Gastroesophageal sphincter (tissue), 4 donors: ENCODE measurements around the gene SURF4. TPM values are rescaled to one million over a fixed set of nuclear protein-coding genes. Genes with fewer than 3 reads are reported as not detected.
A peak's percentile ranks its signal among the peaks of the same experiment; 100 is the strongest.

Experiments used
- ATAC-seq: fragments of 150-250 bp; one replicate; pipeline ENCODE4 v1.9.1; 2016; ENCODE audit warnings: mild to moderate bottlenecking, moderate library complexity
- H3K27ac ChIP-seq, 4 donors: fragments of 200-600 bp; sonication (generic) in 3 of 4; 1 replicate in 3 of 4; 2 replicates in 1 of 4; pipeline ENCODE4 v1.5.1; 2016 to 2019
- H3K27me3 ChIP-seq: fragments of 200-600 bp; sonication (generic); one replicate; pipeline ENCODE4 v1.5.1; 2019
- H3K36me3 ChIP-seq, 2 donors: fragments of 200-600 bp; sonication (generic); one replicate each; pipeline ENCODE4 v1.5.1; 2019; ENCODE audit warnings: control low read depth in 1 of 2
- H3K4me1 ChIP-seq, 3 donors: fragments of 200-600 bp; sonication (generic); 1 replicate in 2 of 3; 2 replicates in 1 of 3; pipeline ENCODE4 v1.5.1; 2016 to 2019; ENCODE audit warnings: control low read depth in 2 of 3
- H3K4me3 ChIP-seq, 2 donors: fragments of 200-600 bp; sonication (generic); one replicate each; pipeline ENCODE4 v1.5.1; 2019; ENCODE audit warnings: mild to moderate bottlenecking in 1 of 2, moderate library complexity in 1 of 2
- H3K9me3 ChIP-seq, 3 donors: fragments of 200-600 bp; sonication (generic); one replicate each; pipeline ENCODE4 v1.5.1; 2017 to 2019; ENCODE audit warnings: control low read depth in 2 of 3
- CTCF ChIP-seq, 4 experiments: fragments of 200-600 bp in 2 of 4; fragments of 450-650 bp in 2 of 4; sonication (generic) in 1 of 4; IDR thresholded peaks; one replicate each; pipeline ENCODE4 v1.5.1; 2017 to 2019; ENCODE audit warnings: antibody characterized with exemption in 4 of 4, mild to moderate bottlenecking in 2 of 4, moderate library complexity in 2 of 4
- EP300 ChIP-seq: sonication (generic); formaldehyde crosslinking; IDR thresholded peaks from one replicate; pipeline ENCODE4 v1.6.1; 2017; ENCODE audit warnings: antibody characterized with exemption, mild to moderate bottlenecking
- POLR2A ChIP-seq, 2 donors: fragments of 450-650 bp; IDR thresholded peaks; one replicate each; pipeline ENCODE4 v1.6.1; 2017; ENCODE audit warnings: antibody characterized with exemption in 2 of 2, mild to moderate bottlenecking in 2 of 2, moderate library complexity in 1 of 2
- POLR2AphosphoS5 ChIP-seq: sonication (generic); formaldehyde crosslinking; IDR thresholded peaks from one replicate; pipeline ENCODE4 v1.6.1; 2017; ENCODE audit warnings: antibody characterized with exemption
- WGBS, 2 donors: methylation state at CpG; one replicate each; pipeline ENCODE4 v1.1.5; 2018; ENCODE audit warnings: low coverage in 1 of 2; 5-methylcytosine and 5-hydroxymethylcytosine counted together
- total RNA-seq, 4 donors: library from RNA; depleted of rRNA; stranded (reverse); fragments of >200 nt; gene quantifications; one replicate each; pipeline ENCODE4 v1.1.0, GENCODE V29; 2016

The SURF4 gene
- total RNA-seq, 4 donors from 2014 or later: 78.1 to 139 (median 108) TPM

GRCh38 chr9:133352635-133353340 lies 23.1 kb downstream of the SURF4 start:
- peaks cover 0 to 57% of the 10 kb centered on the region in 2 donors for H3K36me3 ChIP-seq
- TF ChIP-seq POLR2AphosphoS5 (no peak), EP300 (no peak), CTCF (IDR thresholded peaks at IDR 0.05) (no peak), POLR2A (IDR thresholded peaks at IDR 0.05) (no peak)
- 60 to 64% methylated on average over 7 of the region's 8 CpGs for WGBS, 2 donors
- ATAC-seq: no peak
- H3K4me1 ChIP-seq: peaks cover 0 to 52% (median 31%) of the 10 kb centered on the region in 3 donors
- H3K27ac ChIP-seq: no peak overlapping the region
- H3K27me3 ChIP-seq: no peaks in the 10 kb centered on the region
- no peak overlapping the region for H3K4me3 ChIP-seq
- H3K9me3 ChIP-seq: no peaks in the 10 kb centered on the region

GRCh38 chr9:133351908-133352634 lies 23.8 kb downstream of the SURF4 start:
- WGBS, 2 donors: 49 to 77% methylated on average over 5 to 7 of the region's 14 CpGs
- no peak for ATAC-seq
- Histone ChIP-seq H3K4me1 (peaks cover 0 to 49% (median 24%) of the 10 kb centered on the region in 3 donors), H3K36me3 (peaks cover 0 to 57% of the 10 kb centered on the region in 2 donors), H3K27me3 (no peaks in the 10 kb centered on the region), H3K27ac (no peak overlapping the region), H3K4me3 (no peak overlapping the region), H3K9me3 (no peaks in the 10 kb centered on the region)
- TF ChIP-seq POLR2AphosphoS5: no peak
- peak in 2 of 4 experiments; percentile 28 to 37 for TF ChIP-seq CTCF (IDR thresholded peaks at IDR 0.05)
- TF ChIP-seq POLR2A (IDR thresholded peaks at IDR 0.05): no peak
- no peak for TF ChIP-seq EP300

GRCh38 chr9:133351526-133351907 lies 24.3 kb downstream of the SURF4 start:
- H3K27ac ChIP-seq: no peak overlapping the region
- peaks cover 0 to 57% of the 10 kb centered on the region in 2 donors for H3K36me3 ChIP-seq
- no peaks in the 10 kb centered on the region for H3K9me3 ChIP-seq
- no peak overlapping the region for H3K4me3 ChIP-seq
- TF ChIP-seq EP300: no peak
- TF ChIP-seq POLR2A (IDR thresholded peaks at IDR 0.05): no peak
- no peak for TF ChIP-seq POLR2AphosphoS5
- no peak for TF ChIP-seq CTCF (IDR thresholded peaks at IDR 0.05)
- H3K27me3 ChIP-seq: no peaks in the 10 kb centered on the region
- H3K4me1 ChIP-seq: peaks cover 0 to 50% (median 24%) of the 10 kb centered on the region in 3 donors
- ATAC-seq: no peak
- WGBS, 2 donors: 74 to 86% methylated on average over 3 of the region's 3 CpGs

GRCh38 chr9:133349965-133350616 lies 25.8 kb downstream of the SURF4 start:
- Histone ChIP-seq H3K36me3 (peaks cover 0 to 69% of the 10 kb centered on the region in 2 donors), H3K27ac (no peak overlapping the region), H3K27me3 (no peaks in the 10 kb centered on the region), H3K4me1 (peaks cover 0 to 51% (median 24%) of the 10 kb centered on the region in 3 donors), H3K9me3 (no peaks in the 10 kb centered on the region), H3K4me3 (no peak overlapping the region)
- WGBS, 2 donors: 80% methylated on average over 8 of the region's 15 CpGs; no CpG with 5 or more reads in 1 of the 2 donors
- ATAC-seq: no peak
- TF ChIP-seq CTCF (IDR thresholded peaks at IDR 0.05) (no peak), EP300 (no peak), POLR2A (IDR thresholded peaks at IDR 0.05) (no peak), POLR2AphosphoS5 (no peak)
